Calu3 (cell line): ENCODE results near the gene ATF7. TPM values are rescaled to one million over a fixed set of nuclear protein-coding genes. Genes with fewer than 3 reads are reported as not detected.

Source experiments
- BruUV-seq: library from RNA; stranded (reverse); fragments of 400-500 nt; replicated peaks from 2 replicates; lab custom pipeline; 2021; lab: Mats Ljungman, UMichigan
- CTCF ChIA-PET: fragments of 300-600 bp; sonication (Branson Sonifier 250); formaldehyde crosslinking; loops from one replicate; lab custom pipeline; 2022; ENCODE audit warnings: antibody characterized with exemption; lab: Charles Lee
- DNase-seq: peaks from one replicate; pipeline ENCODE4 v3.0.0; 2022
- H3K27ac Mint-ChIP-seq: one replicate; pipeline ENCODE4 v1.8.0; 2022; ENCODE audit warnings: mixed read lengths; ENCODE audit not compliant: unreplicated experiment
- H3K27me3 Mint-ChIP-seq: one replicate; pipeline ENCODE4 v1.8.0; 2022; ENCODE audit warnings: mixed read lengths; ENCODE audit not compliant: unreplicated experiment
- H3K36me3 Mint-ChIP-seq: one replicate; pipeline ENCODE4 v1.8.0; 2022; ENCODE audit warnings: mild to moderate bottlenecking, moderate library complexity, mixed read lengths; ENCODE audit not compliant: insufficient read depth, unreplicated experiment
- H3K4me1 Mint-ChIP-seq: one replicate; pipeline ENCODE4 v1.8.0; 2022; ENCODE audit warnings: mild to moderate bottlenecking, low read depth, mixed read lengths; ENCODE audit not compliant: unreplicated experiment
- H3K4me3 Mint-ChIP-seq: one replicate; pipeline ENCODE4 v1.8.0; 2022; ENCODE audit warnings: mild to moderate bottlenecking, low read depth, moderate library complexity, mixed read lengths; ENCODE audit not compliant: unreplicated experiment
- H3K9me3 Mint-ChIP-seq: one replicate; pipeline ENCODE4 v1.8.0; 2022; ENCODE audit warnings: low read depth, mixed read lengths; ENCODE audit not compliant: unreplicated experiment
- intact Hi-C: fragments of 100-400 bp; cut with micrococcal nuclease; formaldehyde crosslinking; loops from one replicate; pipeline ENCODE4 v1.10.0; 2022; ENCODE audit not compliant: unreplicated experiment
- total RNA-seq: library from RNA; stranded (reverse); gene quantifications from 2 replicates; pipeline ENCODE4 v1.2.3, GENCODE V29; 2022
- TF ChIP-seq, protein P1 (sequence below): fragments of 200-600 bp; IDR thresholded peaks from one replicate; pipeline ENCODE4 v1.8.0; 2022; ENCODE audit warnings: antibody characterized with exemption; ENCODE audit not compliant: unreplicated experiment

ATF7 gene
- total RNA-seq, 1 experiment from 2014 or later = 18.0 TPM

DNA sequence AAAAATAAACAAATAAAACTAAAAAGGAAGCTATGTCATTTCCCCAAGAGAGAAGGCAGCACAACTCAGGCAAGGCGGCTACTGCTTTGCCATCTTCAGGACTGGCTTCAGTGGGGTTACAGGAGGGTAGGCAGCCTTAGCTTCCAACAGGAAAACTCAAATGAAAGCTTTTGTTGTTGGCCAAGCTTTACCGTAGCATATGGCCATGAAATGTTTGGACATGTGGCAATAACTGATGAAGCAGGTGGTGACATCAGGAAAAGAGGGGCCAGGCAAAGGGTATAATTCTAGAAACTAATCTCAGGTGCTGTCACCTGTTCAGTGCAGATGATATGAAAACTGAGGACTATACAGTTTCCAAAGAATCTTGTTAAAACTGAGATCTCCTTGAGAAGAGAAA, 96.1 kb downstream of the ATF7 start:
- H3K9me3 Mint-ChIP-seq = no peaks in the 10 kb centered on the region
- no peak for DNase-seq
- intact Hi-C loops = no loop called here
- no TSS peak for BruUV-seq
- no peak overlapping the region for H3K27ac Mint-ChIP-seq
- H3K4me3 Mint-ChIP-seq = no peak overlapping the region
- H3K36me3 Mint-ChIP-seq = peaks cover 27% of the 10 kb centered on the region
- no peaks in the 10 kb centered on the region for H3K4me1 Mint-ChIP-seq
- CTCF ChIA-PET = no interaction called here
- TF ChIP-seq, protein P1, sequence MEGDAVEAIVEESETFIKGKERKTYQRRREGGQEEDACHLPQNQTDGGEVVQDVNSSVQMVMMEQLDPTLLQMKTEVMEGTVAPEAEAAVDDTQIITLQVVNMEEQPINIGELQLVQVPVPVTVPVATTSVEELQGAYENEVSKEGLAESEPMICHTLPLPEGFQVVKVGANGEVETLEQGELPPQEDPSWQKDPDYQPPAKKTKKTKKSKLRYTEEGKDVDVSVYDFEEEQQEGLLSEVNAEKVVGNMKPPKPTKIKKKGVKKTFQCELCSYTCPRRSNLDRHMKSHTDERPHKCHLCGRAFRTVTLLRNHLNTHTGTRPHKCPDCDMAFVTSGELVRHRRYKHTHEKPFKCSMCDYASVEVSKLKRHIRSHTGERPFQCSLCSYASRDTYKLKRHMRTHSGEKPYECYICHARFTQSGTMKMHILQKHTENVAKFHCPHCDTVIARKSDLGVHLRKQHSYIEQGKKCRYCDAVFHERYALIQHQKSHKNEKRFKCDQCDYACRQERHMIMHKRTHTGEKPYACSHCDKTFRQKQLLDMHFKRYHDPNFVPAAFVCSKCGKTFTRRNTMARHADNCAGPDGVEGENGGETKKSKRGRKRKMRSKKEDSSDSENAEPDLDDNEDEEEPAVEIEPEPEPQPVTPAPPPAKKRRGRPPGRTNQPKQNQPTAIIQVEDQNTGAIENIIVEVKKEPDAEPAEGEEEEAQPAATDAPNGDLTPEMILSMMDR = no peak
- H3K27me3 Mint-ChIP-seq = no peaks in the 10 kb centered on the region

DNA sequence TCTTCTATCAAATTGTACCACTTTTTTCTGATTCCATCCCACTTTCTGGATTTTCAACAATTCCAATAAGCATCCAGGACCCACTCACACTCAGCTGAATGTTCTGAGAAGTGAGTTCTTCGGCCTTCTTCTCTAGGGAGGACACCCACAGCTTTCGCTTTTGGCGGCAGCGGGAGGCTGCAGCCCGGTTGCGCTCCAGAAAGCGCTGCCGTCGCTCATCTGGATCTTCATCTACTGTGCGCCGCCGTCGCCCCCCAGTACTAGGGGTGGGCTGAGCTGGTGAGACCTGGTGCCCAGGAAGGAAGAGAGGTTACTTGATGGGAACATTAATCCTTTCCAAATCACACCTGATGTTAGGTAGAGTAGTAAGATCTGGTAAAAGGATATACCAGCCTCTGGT, 101.7 kb downstream of the ATF7 start:
- no peak overlapping the region for H3K4me3 Mint-ChIP-seq
- TF ChIP-seq, protein P1 = no peak
- H3K27ac Mint-ChIP-seq = no peak overlapping the region
- intact Hi-C loops = no loop called here
- no peaks in the 10 kb centered on the region for H3K4me1 Mint-ChIP-seq
- peaks cover 10% of the 10 kb centered on the region for H3K36me3 Mint-ChIP-seq
- CTCF ChIA-PET = no interaction called here
- DNase-seq = no peak
- H3K9me3 Mint-ChIP-seq = no peaks in the 10 kb centered on the region
- no TSS peak for BruUV-seq
- H3K27me3 Mint-ChIP-seq = no peaks in the 10 kb centered on the region

DNA sequence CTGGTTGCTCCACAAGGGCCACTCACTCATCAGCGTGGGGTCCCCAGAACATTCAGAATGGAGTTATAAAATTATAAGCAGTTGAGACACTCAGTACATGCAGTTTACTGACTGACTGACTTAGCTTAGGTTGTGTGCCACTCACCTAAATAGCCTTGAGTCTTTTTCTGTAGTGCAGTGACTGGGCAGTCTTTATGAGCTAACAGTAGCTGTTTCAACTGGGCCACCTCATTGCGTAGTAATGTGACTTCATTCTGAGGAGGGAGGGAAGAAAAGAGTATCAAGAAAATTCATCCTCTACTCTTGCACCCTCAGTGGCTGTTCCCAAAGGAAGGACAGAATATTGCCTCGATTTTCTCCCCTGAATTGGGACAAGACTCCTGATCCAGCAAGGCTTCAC, 103.1 kb downstream of the ATF7 start:
- TF ChIP-seq, protein P1 = no peak
- peaks cover 10% of the 10 kb centered on the region for H3K36me3 Mint-ChIP-seq
- H3K4me3 Mint-ChIP-seq = no peak overlapping the region
- no peak overlapping the region for H3K27ac Mint-ChIP-seq
- CTCF ChIA-PET = interaction anchor here (0.6 kb wide), 1 partner anchor 402 kb away, joined by 12 read pairs; no protein-coding TSS in a partner anchor
- intact Hi-C loops = no loop called here
- DNase-seq = no peak
- no peaks in the 10 kb centered on the region for H3K27me3 Mint-ChIP-seq
- H3K9me3 Mint-ChIP-seq = no peaks in the 10 kb centered on the region
- no peaks in the 10 kb centered on the region for H3K4me1 Mint-ChIP-seq
- BruUV-seq = no TSS peak

DNA sequence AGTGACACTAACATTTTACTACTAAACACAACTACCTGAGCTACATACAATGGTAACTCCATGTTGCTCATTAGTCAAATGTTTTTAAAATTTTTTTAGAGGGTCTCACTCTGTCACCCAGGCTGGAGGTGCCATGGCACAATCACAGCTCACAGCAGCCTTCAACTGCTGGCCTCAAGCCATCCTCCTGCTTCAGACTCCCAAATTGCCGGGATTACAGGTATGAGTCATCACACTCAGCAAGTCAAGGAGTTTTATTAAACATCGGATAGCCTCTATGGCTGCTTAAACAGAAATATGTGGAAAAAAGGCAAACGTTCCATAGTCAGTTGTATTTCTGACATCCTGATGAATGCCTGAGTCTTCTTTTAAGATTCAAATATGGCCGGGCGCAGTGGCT, 107.8 kb downstream of the ATF7 start:
- Mint-ChIP-seq H3K27ac (no peak overlapping the region), H3K4me1 (no peaks in the 10 kb centered on the region), H3K36me3 (peaks cover 10% of the 10 kb centered on the region), H3K27me3 (no peaks in the 10 kb centered on the region), H3K9me3 (no peaks in the 10 kb centered on the region), H3K4me3 (no peak overlapping the region)
- intact Hi-C loops = no loop called here
- no peak for DNase-seq
- CTCF ChIA-PET = interaction anchor here (1.1 kb wide), 1 partner anchor 10 kb away, joined by 3 read pairs; no protein-coding TSS in a partner anchor
- BruUV-seq = no TSS peak
- TF ChIP-seq, protein P1 = no peak
